ENCODE results near the gene TENT4B.
"Not testable (repeated sequence)": the region's sequence is repeated elsewhere in the genome, so short reads cannot be mapped to it uniquely, and the experiment has no call there.

The TENT4B gene

DNA sequence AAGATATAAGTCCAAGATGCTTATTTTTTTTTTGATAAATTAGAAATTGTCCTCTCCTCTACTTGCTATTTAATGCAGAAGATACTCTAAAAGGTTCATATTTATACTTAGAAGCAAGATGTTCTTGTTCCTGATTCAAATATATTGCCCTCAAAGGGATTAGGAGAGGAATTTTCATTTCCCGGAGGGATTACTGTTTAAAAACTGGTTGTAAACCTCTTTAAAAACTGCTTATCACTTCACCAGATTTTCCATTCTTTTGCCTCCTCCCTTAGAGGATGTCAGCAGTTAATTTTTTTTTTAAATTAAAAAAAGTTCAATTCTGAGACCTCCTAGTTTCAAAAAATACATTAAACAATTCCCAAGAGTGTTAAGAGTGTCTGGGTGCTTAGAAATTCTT is 2.8 kb downstream of the TENT4B start:
- no peak for DNase-seq

DNA sequence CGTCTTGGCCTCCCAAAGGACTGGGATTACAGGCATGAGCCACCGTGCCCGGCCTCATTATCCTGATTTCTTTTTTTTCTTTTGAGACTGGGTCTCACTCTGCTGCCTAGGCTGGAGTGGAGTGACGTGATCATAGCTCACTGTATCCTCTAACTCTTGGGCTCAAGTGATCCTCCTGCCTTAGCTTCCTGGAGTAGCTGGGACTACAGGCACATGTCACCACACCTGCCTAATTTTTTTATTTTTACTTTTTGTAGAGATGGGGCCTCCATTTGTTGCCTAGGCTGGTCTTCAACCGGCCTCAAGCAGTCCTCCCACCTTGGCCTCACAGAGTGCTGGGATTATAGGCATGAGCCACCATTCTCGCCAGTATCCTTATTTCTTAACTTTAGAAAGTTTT is 3.5 kb downstream of the TENT4B start:
- no peak for DNase-seq

DNA sequence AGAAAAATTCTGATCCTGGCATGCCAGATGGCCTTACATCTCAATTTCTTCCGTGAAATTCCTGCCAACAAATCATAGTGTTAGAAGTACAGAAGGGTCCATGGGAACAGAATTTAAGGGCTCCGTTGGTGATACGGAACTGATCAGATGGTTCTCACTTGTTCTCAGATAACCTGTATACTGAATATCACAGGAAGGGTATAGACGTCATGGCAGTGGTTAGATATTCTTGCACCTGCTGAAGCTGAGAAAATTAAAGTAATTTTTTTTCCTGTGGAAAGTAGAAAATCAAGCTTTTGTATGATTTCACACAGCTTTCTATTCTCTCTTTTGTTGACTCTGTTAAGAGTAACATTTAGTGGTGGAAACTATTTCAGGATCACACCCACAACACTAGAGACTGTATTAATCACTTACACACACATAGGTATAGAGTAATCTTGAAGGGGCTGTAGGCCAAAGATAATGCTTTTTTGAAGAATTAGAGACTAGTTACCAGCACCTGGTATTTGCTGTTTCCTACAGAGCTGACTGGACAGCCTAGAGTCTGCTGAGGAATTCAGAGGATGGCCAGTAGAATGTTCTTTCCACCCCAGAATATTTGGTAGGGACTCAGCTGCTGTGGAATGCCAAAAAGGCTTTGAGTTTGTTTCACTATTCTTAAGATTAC is 7.5 kb downstream of the TENT4B start:
- no peak for DNase-seq

DNA sequence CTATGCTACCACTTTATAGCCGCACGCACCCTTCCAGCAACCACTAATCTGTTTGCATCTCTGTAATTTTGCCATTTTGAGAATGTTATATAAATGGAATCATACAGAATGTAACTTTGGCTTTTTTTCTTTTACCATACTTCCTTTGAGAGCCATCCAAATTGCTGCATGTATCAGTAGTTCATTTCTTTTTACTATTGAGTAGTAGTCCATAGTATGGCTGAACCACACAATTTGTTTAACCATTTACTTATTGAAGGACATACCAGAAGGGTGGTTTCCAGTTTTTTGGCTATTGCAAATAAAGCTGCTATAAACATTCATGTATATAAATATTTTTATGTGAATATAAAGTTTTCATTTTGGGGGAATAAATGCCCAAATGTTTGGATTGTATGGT is 8.8 kb downstream of the TENT4B start:
- no peak for DNase-seq

DNA sequence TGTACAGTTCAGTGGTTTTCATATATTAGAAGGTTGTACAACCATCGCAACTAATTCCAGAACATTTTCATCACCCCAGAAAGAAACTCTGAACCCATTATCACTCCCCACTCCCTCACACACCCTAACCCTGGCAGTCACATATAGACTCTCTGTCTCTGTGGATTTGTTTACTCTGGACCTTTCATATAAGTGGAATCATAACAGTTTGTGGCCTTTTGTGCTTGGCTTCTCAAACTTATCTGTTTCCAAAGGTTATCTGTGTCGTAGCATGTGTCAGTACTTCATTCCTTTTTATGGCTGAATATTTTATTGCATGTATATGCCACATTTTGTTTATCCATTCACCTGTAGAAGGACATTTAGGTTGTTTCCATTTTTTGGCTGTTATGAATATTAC is 12.4 kb downstream of the TENT4B start:
- no peak for DNase-seq

DNA sequence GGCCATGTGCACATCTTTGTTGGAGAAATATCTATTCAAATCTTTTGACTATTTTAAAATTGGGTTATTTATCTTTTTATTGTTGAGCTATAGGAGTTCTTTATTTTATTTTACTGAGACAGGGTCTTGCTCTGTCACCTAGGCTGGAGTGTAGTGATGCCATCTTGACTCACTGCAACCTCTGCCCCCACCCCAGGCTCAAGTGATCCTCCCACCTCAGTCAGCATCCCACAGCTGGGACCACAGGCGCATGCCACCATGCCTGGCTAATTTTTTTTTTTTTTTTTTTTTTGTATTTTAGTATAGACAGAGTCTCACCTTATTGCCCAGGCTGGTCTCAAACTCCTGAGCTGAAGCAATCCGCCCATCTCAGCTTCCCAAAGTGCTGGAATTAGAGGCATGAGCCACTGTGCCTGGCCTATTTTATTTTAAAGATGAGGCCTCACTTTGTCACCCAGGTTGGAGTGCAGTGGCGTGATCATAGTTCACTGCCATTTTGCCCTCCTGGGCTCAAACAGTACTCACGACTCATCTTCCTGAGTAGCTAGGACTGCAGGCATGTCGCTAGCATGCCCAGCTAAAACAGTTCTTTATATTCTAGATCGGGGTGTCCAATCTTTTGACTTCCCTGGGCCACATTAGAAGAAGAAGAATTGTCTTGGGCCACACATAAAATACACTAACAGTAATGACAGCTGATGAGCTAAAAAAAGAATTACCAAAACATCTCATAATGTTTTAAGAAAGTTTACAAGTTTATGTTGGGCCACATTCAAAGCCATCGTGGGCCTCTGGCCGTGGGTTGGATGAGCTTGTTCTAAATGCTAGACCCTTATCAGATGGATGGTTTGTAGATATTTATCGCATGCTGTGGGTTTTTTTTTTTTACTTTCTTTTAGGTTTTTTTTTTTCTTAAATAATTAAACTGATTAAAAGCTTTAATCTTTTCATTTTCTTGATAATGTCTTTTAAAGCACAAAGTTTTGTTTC is 13.7 kb downstream of the TENT4B start:
- DNase-seq: no peak

DNA sequence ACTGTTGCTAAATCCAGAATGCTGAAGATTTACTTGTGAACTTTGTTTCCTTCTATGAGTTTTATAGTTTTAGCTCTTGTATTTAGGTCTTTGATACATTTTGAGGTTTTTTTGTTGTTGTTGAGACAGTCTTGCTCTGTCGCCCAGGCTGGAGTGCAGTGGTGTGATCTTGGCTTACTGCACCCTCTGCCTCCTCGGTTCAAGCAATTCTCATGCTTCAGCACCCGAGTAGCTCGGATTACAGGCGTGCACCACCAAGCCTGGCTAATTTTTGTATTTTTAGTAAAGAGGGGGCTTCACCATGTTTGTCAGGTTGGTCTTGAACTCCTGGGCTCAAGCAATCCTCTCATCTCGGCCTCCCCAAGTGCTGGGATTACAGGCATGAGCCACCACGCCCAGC is 14.4 kb downstream of the TENT4B start:
- DNase-seq: no peak

DNA sequence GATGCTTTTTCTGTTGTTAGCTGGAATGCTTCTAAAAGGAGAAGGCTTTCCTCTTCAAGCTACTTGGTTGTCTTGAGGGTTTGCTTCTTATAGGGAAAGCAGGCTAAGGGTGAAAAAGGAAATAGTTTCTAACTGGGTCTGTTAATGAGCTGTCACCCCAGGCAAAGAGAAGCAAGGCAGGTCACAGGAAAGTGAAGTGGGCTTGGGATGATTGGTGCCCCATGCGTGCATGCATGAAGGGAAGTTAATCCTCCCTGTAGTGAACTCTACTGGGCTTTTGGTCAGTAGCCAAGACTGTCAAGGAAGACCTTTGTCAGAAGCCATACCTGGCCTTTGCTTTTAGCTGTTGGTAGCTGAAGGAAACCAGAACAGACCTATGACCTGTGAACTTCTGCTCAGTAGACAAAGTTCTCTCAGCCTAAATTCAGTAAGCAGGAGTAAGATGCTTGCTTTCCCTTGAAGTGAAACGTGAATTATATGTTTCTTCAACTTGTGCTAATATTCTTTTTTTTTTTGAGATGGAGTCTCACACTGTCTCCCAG is 16.5 kb downstream of the TENT4B start:
- no peak for DNase-seq

DNA sequence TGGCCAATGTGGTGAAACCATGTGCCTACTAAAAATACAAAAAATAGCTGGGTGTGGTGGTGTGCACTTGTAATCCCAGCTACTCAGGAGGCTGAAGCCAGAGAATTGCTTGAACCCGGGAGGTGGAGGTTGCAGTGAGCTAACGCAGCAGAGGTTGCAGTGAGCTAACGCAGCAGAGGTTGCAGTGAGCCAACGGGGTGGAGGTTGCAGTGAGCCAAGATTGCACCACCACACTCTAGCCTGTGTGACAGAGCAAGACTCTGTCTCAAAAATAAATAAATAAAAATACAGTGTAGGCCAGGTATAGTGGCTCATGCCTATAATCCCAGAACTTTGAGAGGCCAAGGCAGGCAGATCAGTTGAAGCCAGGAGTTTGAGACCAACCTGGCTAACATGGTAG is 18.7 kb downstream of the TENT4B start:
- DNase-seq: not testable (repeated sequence)

DNA sequence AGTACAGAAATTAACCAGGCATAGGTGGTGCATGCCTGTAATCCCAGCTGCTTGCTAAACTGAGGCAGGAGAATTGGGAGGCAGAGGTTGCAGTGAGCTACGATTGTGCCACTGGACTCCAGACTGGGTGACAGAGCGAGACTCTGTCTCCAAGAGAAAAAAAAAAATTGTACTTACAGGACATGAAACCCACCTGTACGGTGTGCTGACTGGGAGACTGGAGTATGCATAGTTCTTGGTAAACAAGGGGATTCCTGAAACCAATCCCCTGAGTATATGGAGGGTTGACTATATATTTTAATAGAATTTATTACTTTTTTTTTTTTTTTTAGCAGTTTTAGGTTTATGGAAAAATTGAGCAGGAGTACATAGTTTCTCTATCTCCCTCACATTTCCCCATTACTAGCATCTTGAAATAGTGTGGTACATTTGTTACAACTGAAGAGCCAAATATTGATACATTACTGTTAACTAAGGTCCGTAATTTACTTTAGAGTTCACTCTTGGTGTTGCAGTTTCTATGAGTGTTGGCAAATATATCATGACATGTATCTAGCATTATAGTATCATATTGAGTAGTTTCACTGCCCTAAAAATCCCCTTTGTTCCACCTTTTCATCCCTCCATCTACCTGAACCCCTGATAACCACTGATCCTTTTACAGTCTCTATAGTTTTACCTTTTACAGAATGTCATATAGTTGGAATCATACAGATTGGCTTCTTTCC is 19.3 kb downstream of the TENT4B start:
- DNase-seq: no peak

DNA sequence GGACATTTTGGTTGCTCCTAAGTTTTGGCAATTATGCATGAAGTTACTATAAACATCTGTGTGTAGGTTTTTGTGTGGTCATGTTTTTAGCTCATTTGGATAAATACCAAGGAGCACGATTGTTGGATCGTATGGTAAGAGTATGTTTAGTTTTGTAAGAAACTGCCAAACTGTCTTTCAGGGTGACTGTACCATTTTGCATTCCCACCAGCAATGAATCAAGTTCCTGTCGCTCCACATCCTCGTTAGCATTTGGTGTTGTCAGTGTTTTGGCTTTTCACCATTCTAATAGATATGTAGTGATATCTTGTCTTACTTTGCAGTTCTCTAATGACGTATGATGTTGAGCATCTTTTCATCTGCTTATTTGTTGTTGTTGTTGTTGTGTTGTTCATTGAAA is 20.2 kb downstream of the TENT4B start:
- DNase-seq: no peak

DNA sequence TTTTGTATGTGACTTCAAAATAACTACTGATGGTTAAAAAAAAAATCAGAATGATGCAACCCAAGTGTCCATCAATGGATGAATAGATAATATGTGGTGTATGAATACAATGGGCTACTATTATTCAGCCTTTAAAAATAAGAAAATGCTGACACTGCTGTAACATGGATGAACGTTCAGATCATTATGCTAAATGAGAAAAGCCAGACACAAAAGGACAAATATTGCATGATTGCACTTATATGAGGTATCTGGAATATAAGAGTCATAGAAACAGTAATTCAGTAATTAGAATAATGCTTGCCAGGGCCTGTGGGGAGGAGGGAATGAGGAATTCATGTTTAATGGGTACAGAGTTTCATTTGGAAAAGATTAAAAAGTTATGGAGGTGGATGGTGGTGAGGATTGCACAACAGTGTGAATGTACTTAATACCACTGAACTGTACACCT is 25.4 kb downstream of the TENT4B start:
- no peak for DNase-seq

DNA sequence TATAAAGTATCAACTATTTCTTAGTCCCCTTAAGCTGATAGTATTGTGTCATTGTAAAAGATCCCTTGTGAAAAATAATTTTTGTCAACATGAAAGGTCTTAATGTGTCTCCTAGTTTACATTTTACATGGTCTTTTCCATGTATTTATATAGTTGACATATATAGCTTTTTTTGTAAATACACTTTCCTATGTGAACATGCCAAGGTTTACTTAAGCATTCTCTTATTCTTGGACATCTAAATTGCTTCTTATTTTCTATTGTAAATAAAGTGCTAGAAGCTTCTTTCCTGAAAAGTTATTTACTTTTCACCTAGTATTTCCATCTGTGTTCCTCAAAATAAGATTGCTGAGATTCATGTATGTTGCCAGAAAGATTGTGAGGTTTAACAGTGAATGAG is 29.3 kb downstream of the TENT4B start:
- no peak for DNase-seq

DNA sequence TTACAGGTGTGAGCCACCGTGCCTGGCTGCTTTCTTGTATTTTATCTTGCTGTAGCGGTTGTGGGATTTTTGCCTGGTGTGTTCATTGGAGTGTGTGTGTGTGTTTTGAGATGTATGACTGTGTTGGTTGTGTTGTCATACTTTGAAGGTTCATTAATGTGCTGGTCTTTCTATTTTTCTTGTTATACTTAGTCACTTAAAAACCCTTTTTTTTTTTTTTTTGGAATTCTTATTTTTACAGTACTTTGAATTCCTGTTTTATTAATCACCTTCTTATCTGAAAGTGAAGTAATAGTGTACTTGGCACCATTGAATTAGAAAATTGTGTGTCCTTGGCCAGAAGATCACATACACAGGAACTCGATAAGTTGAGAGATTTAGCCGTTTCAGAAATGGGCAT is 30.2 kb downstream of the TENT4B start:
- DNase-seq: no peak

DNA sequence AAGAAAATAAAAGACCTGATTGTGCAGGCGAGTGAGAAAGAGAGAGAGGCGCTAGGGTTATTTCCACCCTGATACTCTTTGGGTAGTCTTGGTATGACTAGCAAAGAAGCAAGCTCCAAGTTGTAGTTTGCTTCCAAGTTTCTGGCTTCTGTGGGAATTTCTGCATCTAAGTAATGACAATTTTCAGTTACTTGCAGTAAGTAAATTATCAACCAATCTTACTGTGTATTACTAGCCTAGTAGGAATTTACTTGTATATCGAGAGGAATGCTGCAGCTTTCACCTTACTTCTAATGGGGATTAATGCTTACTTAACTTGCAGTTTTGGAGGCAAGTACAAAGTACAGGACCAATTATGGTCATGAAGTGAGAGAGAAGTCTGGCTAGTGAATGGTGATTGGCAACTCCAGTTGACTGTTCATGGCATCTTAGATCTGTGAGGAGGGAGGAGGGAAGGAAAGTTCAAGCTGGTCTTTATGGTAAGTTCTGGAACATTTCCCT is 31.9 kb downstream of the TENT4B start:
- no peak for DNase-seq

DNA sequence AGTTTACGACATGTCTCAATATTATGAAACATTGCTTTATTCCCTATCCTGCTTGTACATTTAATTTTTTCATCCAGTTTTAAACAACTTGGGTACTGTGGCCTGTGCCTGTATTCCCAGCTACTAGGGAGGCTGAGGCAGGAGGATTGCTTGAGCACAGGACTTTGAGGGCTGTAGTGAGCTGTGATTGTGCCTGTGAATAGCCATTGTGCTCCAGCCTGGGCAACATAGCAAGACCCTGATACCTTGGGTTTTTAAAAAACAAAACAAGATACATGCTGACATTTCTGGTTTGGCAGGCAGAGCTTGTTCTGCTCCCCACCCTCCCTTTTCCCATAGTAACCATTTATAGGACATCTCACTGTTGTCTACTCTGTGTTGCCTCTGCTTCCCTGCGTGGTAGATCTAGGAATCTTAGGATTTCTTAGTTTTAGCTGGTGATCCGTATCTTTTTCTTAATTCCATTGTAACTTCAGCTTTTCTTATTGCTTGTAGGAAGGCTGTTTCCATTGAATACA is 35.6 kb downstream of the TENT4B start:
- DNase-seq: no peak

DNA sequence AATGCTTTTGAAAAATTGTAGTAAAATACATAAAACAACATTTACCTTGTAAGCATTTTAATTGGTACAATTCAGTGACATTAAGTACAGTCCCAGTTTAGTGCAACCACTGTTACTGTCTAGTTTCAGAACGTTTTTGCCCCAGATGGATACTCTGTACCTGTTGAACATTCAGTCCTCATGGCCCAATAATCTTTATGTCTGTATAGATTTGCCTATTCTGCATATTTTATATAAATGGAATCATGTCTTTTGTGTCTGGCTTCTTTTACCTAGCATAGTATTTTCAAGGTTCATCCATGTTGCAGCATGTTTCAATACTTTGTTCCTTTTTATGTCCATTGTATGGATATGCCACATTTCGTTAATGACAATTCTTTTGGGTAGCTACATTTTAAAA is 37.2 kb downstream of the TENT4B start:
- DNase-seq: no peak

DNA sequence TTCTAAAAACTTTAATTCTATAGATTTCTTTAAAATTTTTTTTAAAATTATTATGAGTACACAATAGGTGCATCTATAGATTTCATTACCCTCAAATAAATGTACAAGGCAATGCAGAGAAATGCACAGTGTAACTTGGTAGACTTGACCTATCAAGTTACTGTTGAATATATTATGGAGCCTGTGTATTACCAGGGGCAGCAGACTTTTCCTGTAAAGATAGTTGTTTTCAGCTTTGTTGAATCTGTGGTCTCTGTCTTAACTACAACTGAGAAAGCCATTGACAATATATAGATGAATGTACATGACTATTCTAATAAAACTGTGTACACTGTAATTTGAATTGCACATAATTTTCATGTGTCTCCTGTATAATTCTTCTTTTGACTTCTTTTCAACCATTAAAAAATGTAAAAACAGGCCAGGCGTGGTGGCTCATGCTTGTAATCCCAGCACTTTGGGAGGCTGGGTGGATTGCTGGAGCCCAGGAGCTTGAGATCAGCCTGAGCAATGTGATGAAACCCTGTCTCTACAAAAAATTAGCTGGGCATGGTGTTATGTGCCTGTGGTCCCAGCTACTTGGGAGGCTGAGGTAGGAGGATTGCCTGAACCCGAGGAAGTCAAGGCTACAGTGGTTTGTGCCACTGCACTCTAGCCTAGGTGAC is 39.4 kb downstream of the TENT4B start:
- no peak for DNase-seq

DNA sequence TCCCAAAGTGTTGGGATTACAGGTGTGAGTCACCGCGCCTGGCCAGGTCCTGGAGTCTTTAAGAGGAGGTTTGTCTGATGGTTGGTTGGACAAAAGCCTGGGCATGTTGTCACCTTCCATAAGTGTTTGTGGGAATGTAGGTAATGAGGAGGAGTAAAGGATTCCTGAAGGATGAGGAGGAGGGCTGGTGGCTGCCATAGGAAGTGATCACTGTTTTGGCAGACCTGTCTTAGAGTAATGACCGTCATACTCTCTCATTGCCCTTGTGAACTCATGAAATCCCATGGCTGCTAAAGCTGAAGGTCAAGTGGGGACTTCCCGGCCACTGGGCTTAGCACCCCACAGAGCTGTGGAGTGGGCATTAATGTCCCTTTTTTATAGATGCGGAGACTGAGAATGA is 40.5 kb downstream of the TENT4B start:
- no peak for DNase-seq

DNA sequence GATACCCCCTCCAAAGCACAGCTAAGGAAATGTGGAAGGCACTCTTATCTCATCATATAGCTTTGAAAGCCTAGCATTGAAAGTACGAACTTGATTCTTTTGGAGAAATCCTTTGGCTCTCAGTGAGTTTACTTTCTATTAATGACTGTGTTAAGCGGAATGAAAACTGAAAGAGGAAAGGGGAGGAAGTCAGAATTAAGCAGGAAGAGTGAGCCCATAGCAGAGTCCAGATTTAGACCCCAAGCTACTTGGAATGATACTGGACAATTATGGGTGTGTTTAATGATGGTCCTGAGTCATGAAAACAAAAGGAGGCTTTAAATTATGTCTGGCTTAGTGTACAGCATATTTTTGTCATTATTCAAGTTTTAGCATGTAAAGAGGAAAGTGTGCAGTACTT is 42.2 kb downstream of the TENT4B start:
- no peak for DNase-seq

DNA sequence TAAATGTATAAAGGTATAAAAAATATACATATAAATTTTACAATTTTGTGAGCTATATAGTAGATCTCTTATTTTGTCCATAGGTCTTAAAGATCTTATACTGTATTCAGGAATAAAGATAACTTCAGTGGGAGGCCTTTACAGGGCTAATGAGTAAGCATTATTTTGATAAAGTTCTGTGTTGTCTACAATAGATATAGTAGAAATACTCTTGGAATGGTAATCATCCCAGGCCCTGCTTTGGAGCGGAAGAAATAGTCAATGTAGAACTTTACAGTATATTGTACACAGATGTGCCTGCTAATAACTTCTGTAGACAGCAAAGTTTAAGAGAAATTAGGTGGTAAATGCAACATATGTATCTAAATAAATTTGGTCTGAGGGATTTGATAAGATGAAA is 42.6 kb downstream of the TENT4B start:
- no peak for DNase-seq

DNA sequence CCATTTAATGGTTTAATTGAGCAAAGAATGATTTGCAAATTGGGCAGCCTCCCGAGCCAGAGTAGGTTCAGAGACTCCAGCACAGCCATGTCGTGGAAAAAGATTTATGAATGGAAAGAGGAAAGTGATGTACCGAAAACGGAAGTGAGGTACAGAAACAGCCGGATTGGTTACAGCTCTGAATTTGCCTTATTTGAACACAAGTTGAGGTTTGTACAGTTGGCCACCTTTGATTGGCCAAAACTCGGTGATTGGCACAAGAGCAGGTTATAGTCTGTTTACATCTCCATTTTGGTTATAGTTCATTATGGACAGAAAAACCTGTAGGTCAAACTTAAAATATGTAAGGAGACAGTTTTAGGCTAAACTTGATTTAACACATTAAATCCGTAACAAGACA is 44.5 kb downstream of the TENT4B start:
- no peak for DNase-seq

Data from activated CD4-positive, alpha-beta T cell treated with anti-CD3 and anti-CD28 coated beads, Interleukin-2, amount 50 U/mL, for 16 hours (primary cell).